DND-41 (cell line): Measurements from ENCODE around the gene CFAP90.

Experiments used
- EZH2 ChIP-seq: IDR thresholded peaks from 3 replicates; pipeline ENCODE4 v1.6.1; 2012; ENCODE audit warnings: borderline replicate concordance, low read depth, mild to moderate bottlenecking, moderate library complexity, low read length, inconsistent platforms; ENCODE audit not compliant: severe bottlenecking
- TF ChIP-seq, protein P1 (sequence below): IDR thresholded peaks from 2 replicates; pipeline ENCODE4 v1.5.1; 2012; ENCODE audit warnings: borderline replicate concordance, low read length, moderate library complexity, mild to moderate bottlenecking; ENCODE audit not compliant: poor library complexity, severe bottlenecking; ENCODE audit errors: extremely low read depth

GRCh38 chr5:7837403-7837802 lies 13.5 kb downstream of the CFAP90 start:
- no peak for TF ChIP-seq EZH2
- TF ChIP-seq, protein P1, sequence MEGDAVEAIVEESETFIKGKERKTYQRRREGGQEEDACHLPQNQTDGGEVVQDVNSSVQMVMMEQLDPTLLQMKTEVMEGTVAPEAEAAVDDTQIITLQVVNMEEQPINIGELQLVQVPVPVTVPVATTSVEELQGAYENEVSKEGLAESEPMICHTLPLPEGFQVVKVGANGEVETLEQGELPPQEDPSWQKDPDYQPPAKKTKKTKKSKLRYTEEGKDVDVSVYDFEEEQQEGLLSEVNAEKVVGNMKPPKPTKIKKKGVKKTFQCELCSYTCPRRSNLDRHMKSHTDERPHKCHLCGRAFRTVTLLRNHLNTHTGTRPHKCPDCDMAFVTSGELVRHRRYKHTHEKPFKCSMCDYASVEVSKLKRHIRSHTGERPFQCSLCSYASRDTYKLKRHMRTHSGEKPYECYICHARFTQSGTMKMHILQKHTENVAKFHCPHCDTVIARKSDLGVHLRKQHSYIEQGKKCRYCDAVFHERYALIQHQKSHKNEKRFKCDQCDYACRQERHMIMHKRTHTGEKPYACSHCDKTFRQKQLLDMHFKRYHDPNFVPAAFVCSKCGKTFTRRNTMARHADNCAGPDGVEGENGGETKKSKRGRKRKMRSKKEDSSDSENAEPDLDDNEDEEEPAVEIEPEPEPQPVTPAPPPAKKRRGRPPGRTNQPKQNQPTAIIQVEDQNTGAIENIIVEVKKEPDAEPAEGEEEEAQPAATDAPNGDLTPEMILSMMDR = no peak
